Activated naive CD8-positive, alpha-beta T cell treated with anti-CD3 and anti-CD28 coated beads, Interleukin-2, amount 10 ng/mL, durations not matched to agents 7 days and 5 days (primary cell): ENCODE measurements around the gene FARS2. TPM values are rescaled to one million over a fixed set of nuclear protein-coding genes. Genes with fewer than 3 reads are reported as not detected.
"Not testable (repeated sequence)": the region's sequence is repeated elsewhere in the genome, so short reads cannot be mapped to it uniquely, and the experiment has no call there.

Source experiments
- ATAC-seq: fragments of 150-1000 bp; cut with Tn5 transposase; one replicate; pipeline ENCODE4 v1.10.0; 2021; ENCODE audit warnings: low read depth, moderate library complexity
- POLR2A ChIA-PET: fragments of 350-600 bp; sonication (Branson Sonifier 250); formaldehyde crosslinking; loops from one replicate; lab custom pipeline; 2021; ENCODE audit warnings: antibody characterized with exemption; lab: Charles Lee
- DNase-seq: peaks from one replicate; pipeline ENCODE4 v3.0.0; 2021
- H3K27ac Mint-ChIP-seq: one replicate; pipeline ENCODE4 v1.8.0; 2022; ENCODE audit warnings: mild to moderate bottlenecking, mixed read lengths
- H3K27me3 Mint-ChIP-seq: one replicate; pipeline ENCODE4 v1.8.0; 2022; ENCODE audit warnings: mild to moderate bottlenecking, moderate library complexity, mixed read lengths
- H3K36me3 Mint-ChIP-seq: one replicate; pipeline ENCODE4 v1.8.0; 2021; ENCODE audit warnings: mild to moderate bottlenecking, mixed read lengths
- H3K4me1 Mint-ChIP-seq: one replicate; pipeline ENCODE4 v1.8.0; 2021; ENCODE audit warnings: mixed read lengths
- H3K4me3 Mint-ChIP-seq: one replicate; pipeline ENCODE4 v1.8.0; 2022; ENCODE audit warnings: mild to moderate bottlenecking, moderate library complexity, mixed read lengths
- H3K9me3 Mint-ChIP-seq: one replicate; pipeline ENCODE4 v1.8.0; 2021; ENCODE audit warnings: mixed read lengths
- total RNA-seq, 2 experiments: library from RNA; stranded (reverse); gene quantifications; one replicate each; pipeline ENCODE4 v1.2.3, GENCODE V29; 2021

The FARS2 gene
- total RNA-seq, 2 experiments from 2014 or later: 15.5 to 18.4 TPM

DNA sequence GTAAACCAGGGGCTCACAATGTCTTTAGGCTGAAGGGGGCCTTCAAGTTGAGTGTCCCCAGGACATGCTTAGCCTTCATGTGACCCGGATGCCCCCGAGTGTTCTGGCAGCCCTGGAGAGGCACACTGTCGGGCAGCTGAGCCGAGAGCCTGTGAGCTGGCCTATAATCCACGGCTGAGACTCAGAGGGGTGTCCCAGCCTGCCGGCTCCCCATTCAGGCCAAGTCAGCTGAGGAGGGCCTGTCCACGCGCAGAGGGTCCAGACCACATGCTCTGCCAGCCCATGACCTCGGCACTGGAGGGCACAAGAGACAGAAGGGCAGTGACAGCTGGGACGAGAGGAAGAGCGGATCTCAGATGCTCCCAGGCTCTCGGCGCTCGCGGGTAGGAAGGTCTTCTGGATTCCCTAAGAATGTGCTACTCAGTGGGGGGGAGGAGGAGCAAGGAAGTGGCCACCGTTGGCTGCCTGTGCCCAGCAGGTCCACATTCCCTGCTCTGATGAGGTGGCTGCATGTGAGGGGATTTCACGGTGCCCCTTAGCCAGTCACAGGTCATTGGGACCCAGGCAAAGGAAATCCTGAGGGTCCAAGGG lies 520.7 kb downstream of the FARS2 start:
- ATAC-seq (no peak), DNase-seq (no peak)
- H3K4me1 Mint-ChIP-seq: no peaks in the 10 kb centered on the region
- no peaks in the 10 kb centered on the region for H3K9me3 Mint-ChIP-seq
- POLR2A ChIA-PET: no interaction called here
- no peaks in the 10 kb centered on the region for H3K36me3 Mint-ChIP-seq
- H3K4me3 Mint-ChIP-seq: no peak overlapping the region
- H3K27ac Mint-ChIP-seq: no peak overlapping the region
- H3K27me3 Mint-ChIP-seq: no peaks in the 10 kb centered on the region

DNA sequence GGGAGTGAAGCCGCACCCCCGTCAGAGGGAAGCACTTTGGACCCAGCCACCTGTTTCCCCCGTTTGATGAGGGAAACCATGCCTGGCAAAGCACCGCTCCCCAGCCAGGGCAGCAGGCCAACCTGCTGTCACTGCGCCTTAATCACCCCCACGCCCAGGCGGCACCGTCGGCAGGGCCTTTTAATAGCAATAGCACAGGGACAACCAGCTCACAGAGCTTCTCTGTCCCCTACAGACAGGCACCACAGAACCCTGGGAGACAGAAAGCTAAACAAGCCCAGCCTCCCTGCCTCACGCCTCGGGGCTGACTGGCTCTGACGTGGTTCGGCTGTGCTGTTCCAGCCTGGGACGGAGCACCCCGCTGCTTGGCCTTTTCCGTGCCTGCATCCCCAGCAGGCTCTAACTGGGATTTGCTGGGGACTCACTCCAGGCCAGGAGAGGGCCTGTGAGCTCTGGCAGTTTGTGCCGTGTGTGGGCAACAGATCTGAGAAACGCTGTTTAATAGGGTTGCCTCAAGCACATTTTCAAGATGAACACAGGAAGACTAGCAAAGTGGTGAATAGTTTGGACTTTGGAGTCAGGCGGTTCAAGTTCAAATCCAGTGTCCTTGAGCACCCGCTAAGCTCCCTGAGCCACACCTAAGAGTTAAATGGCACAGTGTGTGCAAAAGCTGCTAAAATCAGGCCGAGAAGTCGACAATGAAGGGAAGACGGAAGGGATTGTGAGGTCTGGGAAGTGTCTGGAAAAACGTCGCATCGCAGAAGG lies 521.7 kb downstream of the FARS2 start:
- no peaks in the 10 kb centered on the region for H3K9me3 Mint-ChIP-seq
- DNase-seq (no peak), ATAC-seq (no peak)
- H3K36me3 Mint-ChIP-seq: no peaks in the 10 kb centered on the region
- H3K4me1 Mint-ChIP-seq: peaks cover 2% of the 10 kb centered on the region
- POLR2A ChIA-PET: no interaction called here
- no peak overlapping the region for H3K4me3 Mint-ChIP-seq
- peaks cover 2% of the 10 kb centered on the region for H3K27me3 Mint-ChIP-seq
- no peak overlapping the region for H3K27ac Mint-ChIP-seq

DNA sequence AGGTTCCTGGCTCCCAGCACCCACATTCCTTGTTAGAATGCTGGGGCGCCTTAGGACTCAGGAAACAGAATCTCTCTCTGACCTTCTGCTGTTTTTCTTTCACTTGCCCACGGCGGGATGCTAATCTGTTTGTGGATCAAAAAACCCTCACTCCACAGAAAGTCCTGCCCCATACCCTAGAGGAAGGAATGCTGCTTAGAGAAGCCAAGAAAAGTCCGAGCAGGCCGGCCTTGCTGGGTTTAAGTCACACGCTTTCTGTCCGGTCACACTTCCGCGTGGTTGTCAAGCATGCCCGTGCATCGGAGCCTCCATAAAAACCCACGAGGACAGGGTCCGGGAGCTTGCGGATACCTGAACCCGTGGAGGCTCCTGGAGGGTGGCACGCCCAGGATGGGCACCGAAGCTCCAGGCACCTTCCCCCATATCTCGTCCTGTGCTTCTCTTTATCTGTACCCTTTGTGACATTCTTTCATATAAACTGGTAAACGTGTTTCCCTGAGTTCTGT lies 522.3 kb downstream of the FARS2 start:
- H3K27me3 Mint-ChIP-seq: peaks cover 2% of the 10 kb centered on the region
- no peak overlapping the region for H3K4me3 Mint-ChIP-seq
- no peak for DNase-seq
- ATAC-seq: no peak
- no peaks in the 10 kb centered on the region for H3K9me3 Mint-ChIP-seq
- H3K27ac Mint-ChIP-seq: no peak overlapping the region
- POLR2A ChIA-PET: no interaction called here
- H3K36me3 Mint-ChIP-seq: no peaks in the 10 kb centered on the region
- H3K4me1 Mint-ChIP-seq: peaks cover 2% of the 10 kb centered on the region

DNA sequence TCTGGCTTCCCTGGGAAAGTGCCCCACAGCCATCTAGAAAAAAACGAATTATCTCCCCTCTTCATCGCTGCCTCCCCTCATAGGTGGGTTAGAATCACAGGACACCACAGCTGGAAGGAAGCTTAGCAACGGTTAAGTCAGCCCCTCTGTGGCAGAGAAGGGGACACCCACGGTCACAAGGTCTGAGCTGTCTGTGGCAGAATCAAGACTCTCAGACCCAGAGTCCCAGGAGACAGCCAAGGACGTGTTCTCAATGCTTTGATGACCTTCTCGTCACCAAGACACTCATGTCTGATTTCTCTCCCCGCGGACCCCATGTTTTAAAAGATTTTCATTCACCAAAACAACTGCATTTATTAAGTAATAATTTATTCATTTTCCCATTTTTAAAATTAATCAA lies 523.9 kb downstream of the FARS2 start:
- Mint-ChIP-seq H3K27ac (no peak overlapping the region), H3K4me1 (peaks cover 2% of the 10 kb centered on the region), H3K9me3 (no peaks in the 10 kb centered on the region), H3K36me3 (no peaks in the 10 kb centered on the region), H3K4me3 (no peak overlapping the region), H3K27me3 (peaks cover 5% of the 10 kb centered on the region)
- ATAC-seq (no peak), DNase-seq (no peak)
- POLR2A ChIA-PET: no interaction called here

DNA sequence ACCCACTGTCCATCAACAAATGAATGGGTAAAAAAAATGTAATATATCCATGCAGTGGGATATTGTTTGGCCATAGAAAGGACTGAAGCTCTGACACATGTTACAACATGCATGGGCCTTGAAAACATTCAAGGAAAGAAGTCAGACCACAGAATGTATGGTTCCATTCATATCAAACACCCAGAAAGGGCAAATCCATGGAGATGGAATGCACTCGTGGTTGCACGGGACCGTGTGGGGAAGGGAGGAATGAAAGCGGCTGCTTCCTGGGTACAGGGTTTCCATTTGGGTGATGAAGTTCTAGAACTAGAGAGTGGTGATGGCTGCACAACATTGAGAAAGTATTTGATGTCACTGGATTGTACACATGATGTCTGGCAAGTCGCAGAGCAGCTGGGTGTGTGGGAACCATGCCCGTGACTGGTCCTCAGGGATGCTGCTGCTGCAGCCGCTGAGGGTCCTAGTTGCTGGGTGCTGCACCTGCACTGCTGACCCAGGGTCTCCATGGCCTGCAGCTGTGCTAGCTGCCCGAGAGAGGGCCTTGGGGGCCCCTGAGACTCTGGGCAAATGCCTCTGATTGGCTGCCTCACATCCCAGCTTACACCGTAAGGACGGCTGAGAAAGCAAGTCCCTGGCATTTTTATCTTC lies 525.1 kb downstream of the FARS2 start:
- ATAC-seq (peak; percentile 39), DNase-seq (no peak)
- Mint-ChIP-seq H3K36me3 (no peaks in the 10 kb centered on the region), H3K27me3 (peaks cover 5% of the 10 kb centered on the region), H3K9me3 (no peaks in the 10 kb centered on the region), H3K27ac (no peak overlapping the region), H3K4me3 (no peak overlapping the region), H3K4me1 (peaks cover 2% of the 10 kb centered on the region)
- POLR2A ChIA-PET: no interaction called here

DNA sequence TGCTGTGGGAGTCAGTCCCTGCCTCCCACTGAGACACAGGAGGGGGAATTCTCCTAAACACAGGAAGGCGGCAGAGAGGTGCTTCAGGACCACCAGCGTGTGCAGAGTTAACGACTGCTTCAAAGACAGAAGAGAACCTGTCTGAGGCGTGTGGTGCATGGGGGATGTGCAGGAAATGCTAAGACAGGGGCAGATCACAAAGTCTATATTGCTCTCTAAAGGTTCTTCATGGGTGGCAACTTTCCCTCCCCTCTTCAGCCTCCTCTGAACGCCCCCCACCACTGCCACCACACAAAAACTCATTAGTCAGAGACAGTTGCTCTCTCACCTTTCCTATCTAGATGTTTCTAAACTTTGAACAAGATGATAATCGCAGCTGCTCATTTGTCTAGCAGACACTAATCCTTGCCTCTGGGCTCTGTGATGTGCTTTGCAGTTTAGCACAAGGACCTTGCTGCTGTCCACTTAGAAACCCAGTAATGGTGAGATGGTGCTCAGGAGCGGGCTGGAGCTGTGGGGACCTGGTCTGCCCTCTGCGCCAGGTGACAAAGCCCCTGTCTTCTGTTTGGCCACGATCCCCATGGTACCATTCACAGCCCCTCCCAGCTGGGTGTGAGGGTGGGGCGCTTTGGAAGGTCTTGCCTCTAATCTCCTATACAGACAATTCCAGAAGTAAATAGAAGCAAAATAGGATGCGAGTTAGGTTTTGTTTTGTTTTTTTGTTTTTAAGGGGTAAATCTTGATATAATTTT lies 525.8 kb downstream of the FARS2 start:
- Mint-ChIP-seq H3K4me3 (no peak overlapping the region), H3K27me3 (peaks cover 7% of the 10 kb centered on the region), H3K4me1 (peaks cover 2% of the 10 kb centered on the region), H3K9me3 (peaks cover 2% of the 10 kb centered on the region), H3K27ac (peak overlapping the region; percentile 44), H3K36me3 (no peaks in the 10 kb centered on the region)
- no peak for DNase-seq
- POLR2A ChIA-PET: no interaction called here
- peak; percentile 84 for ATAC-seq

DNA sequence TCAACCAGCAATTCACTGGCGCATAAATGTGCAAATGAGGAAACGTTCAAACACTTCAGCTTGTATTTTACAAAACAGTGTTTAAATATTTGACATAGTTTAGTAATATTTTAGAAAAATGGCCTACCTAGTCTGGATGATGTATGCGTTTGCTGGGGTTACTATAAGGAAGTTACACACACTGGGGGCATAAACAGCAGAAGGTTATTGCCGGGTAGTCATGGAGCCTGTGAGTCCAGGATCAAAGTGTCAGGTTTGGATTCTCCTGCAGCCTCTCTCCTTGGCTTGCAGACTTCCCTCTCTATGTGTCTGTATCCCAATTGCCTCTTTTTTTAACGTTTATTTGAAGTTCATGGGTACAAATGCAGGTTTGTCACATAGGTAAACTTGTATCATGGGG lies 528.1 kb downstream of the FARS2 start:
- H3K4me1 Mint-ChIP-seq, H3K4me3 Mint-ChIP-seq, H3K36me3 Mint-ChIP-seq, DNase-seq, H3K9me3 Mint-ChIP-seq, ATAC-seq, POLR2A ChIA-PET, H3K27ac Mint-ChIP-seq: not testable (repeated sequence)
- peaks cover 11% of the 10 kb centered on the region for H3K27me3 Mint-ChIP-seq

DNA sequence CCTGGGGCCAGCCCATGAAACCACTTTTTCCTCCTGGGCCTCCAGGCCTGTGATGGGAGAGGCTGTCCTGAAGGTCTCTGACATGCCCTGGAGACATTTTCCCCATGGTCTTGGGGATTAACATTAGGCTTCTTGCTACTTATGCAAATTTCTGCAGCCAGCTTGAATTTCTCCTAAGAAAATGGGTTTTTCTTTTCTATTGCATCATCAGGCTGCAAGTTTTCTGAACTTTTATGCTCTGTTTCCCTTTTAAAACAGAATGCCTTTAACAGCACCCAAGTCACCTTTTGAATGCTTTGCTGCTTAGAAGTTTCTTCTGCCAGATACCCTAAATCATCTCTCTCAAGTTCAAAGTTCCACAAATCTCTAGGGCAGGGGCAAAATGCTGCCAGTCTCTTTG lies 535.2 kb downstream of the FARS2 start:
- H3K27ac Mint-ChIP-seq, H3K27me3 Mint-ChIP-seq, DNase-seq, H3K4me1 Mint-ChIP-seq, H3K36me3 Mint-ChIP-seq, POLR2A ChIA-PET, H3K4me3 Mint-ChIP-seq, ATAC-seq: not testable (repeated sequence)
- peaks cover 14% of the 10 kb centered on the region for H3K9me3 Mint-ChIP-seq

DNA sequence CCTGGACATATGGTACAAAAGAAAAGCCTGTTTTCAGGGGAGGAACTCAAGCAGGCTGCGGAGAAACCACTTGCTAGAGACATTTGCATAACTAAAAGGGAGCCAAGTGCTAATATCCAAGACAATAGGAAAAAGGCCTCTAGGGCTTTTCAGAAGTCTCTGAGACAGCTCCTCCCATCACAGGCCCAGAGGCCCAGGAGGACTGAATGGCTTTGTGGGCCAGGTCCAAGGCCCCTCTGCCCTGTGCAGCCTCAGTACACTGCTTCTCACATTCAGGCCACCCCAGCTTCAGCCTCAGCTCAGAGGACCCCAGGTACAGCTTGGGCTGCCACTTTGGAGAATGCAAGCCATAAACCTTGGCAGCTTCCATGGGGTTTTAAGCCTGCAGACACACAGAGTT lies 545.1 kb downstream of the FARS2 start:
- H3K36me3 Mint-ChIP-seq, ATAC-seq, POLR2A ChIA-PET: not testable (repeated sequence)

DNA sequence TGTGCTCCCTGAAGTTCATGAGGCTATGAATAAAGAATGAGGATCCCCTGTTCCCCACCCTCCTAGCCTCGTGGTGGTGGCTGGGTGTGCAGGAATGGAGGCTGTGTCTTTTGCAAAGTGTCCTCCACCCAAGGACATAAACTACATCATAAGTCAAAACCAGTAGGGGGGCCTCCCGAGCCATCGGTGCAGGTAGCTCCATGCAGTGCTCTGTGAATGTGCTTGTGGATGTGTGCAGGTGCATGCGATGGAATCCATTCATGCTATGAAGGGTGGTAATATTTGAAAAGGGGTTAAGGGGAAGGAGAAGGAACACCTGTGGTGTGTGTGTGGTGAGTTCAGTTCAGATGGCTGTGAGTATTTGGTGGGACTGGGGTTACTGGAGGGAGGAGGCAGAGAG lies 548.1 kb downstream of the FARS2 start:
- ATAC-seq (peak; percentile 57), DNase-seq (no peak)
- H3K4me1 Mint-ChIP-seq: peaks cover 40% of the 10 kb centered on the region
- H3K27me3 Mint-ChIP-seq: peaks cover 3% of the 10 kb centered on the region
- H3K36me3 Mint-ChIP-seq: peaks cover 2% of the 10 kb centered on the region
- peak overlapping the region; percentile 78 for H3K27ac Mint-ChIP-seq
- H3K9me3 Mint-ChIP-seq: peaks cover 15% of the 10 kb centered on the region
- POLR2A ChIA-PET: no interaction called here
- H3K4me3 Mint-ChIP-seq: peak overlapping the region; percentile 40

More for the DNA sequence above, 545.1 kb downstream of the FARS2 start:
- DNase-seq, H3K4me3 Mint-ChIP-seq, H3K27ac Mint-ChIP-seq, H3K27me3 Mint-ChIP-seq: not testable (repeated sequence)
- H3K9me3 Mint-ChIP-seq: peaks cover 15% of the 10 kb centered on the region
- peaks cover 18% of the 10 kb centered on the region for H3K4me1 Mint-ChIP-seq

DNA sequence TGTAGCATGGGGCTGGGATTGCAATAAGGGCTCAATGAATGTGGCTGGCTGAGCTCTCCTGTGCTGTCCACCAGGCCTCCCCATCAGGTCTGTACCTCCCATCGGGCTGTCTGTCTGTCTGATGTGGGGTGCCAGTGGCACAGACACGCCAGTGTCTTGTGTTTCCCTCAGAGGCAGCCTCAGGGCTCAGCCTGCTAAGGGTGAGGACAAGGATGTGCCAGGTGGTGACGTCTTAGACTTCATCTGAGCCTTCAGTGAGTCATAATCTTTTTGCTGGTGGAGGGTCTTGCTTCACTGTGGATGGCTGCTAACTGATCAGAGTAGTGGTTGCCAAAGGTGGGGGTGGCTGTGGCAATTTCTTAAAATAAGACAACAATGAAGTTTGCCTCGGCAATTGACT lies 550.7 kb downstream of the FARS2 start:
- no peak overlapping the region for H3K4me3 Mint-ChIP-seq
- DNase-seq (no peak), ATAC-seq (no peak)
- peaks cover 40% of the 10 kb centered on the region for H3K4me1 Mint-ChIP-seq
- H3K27ac Mint-ChIP-seq: no peak overlapping the region
- H3K9me3 Mint-ChIP-seq: peaks cover 3% of the 10 kb centered on the region
- peaks cover 2% of the 10 kb centered on the region for H3K36me3 Mint-ChIP-seq
- H3K27me3 Mint-ChIP-seq: no peaks in the 10 kb centered on the region
- POLR2A ChIA-PET: no interaction called here

DNA sequence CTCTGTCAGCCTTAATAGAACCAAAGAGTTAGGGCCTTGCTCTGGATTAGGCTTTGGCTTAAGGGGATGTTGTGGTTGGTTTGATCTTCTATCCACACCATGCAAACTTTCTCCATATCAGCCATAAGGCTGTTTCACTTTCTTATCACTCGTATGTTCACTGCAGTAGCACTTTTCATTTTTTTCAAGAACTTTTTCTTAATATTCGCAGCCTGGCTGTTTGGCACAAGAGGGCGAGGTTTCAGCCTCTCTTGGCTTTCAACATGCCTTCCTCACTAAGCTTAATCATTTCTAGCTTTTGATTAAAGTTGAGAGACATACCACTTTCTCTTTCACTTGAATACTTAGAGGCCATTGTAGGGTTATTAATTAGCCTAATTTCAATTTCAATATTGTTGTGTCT lies 552.3 kb downstream of the FARS2 start:
- peaks cover 40% of the 10 kb centered on the region for H3K4me1 Mint-ChIP-seq
- H3K4me3 Mint-ChIP-seq: peak overlapping the region; percentile 65
- H3K27me3 Mint-ChIP-seq: no peaks in the 10 kb centered on the region
- POLR2A ChIA-PET: interaction anchor here (0.6 to 1.8 kb wide), 5 partner anchors 11 to 187 kb away, joined by 3 to 8 read pairs (median 4); no protein-coding TSS in a partner anchor
- peak; percentile 71 for ATAC-seq
- H3K9me3 Mint-ChIP-seq: no peaks in the 10 kb centered on the region
- DNase-seq: no peak
- peak overlapping the region; percentile 82 for H3K27ac Mint-ChIP-seq
- peaks cover 2% of the 10 kb centered on the region for H3K36me3 Mint-ChIP-seq

DNA sequence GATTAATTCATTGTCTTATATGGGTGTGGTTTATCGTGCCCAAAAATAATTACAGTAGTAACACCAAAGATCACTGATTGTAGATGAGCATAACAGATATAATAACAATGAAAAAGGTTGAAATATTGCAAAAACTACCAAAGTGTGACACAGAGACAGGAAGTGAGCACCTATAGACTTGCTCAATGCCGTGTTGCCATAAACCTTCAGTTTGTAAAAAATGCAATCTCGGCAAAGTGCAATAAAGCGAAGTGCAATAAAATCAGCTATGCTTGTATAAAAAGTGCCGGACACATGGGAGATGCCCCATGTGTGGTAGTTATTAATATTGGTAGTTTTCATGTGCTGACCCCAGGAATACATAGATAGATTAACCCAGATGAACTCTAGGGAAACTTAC lies 552.8 kb downstream of the FARS2 start:
- Mint-ChIP-seq H3K9me3 (no peaks in the 10 kb centered on the region), H3K4me3 (peak overlapping the region; percentile 65), H3K27ac (peak overlapping the region; percentile 82), H3K36me3 (peaks cover 2% of the 10 kb centered on the region), H3K27me3 (no peaks in the 10 kb centered on the region), H3K4me1 (peaks cover 37% of the 10 kb centered on the region)
- POLR2A ChIA-PET: interaction anchor here (1.0 to 1.8 kb wide), 2 partner anchors 19 to 183 kb away, joined by 3 to 4 read pairs; no protein-coding TSS in a partner anchor
- no peak for ATAC-seq
- DNase-seq: no peak
